ENCODE results near the gene ACOXL.

Gene ACOXL

GRCh38 chr2:111024496-111024895 lies 292.1 kb downstream of the ACOXL start:
- ChIA-PET CTCF (no interaction called here), POLR2A (no interaction called here)
- H3K4me3 ChIP-seq (ENCODE audit: low read depth, low read length) = no peak overlapping the region
- DNase-seq (ENCODE audit: low read depth, low spot score) = no peak
- TF ChIP-seq CTCF (IDR thresholded peaks at IDR 0.05; ENCODE audit: insufficient read depth, low read length, missing control alignments) = no peak

- POLR2A ChIA-PET = no interaction called here
- TF ChIP-seq CTCF (IDR thresholded peaks at IDR 0.05; ENCODE audit: insufficient read depth, low read length, missing control alignments) = no peak
- CTCF ChIA-PET = no interaction called here
- H3K4me3 ChIP-seq (ENCODE audit: low read depth, low read length) = no peak overlapping the region
- no peak for DNase-seq (ENCODE audit: low read depth, low spot score)
Measured at GRCh38 chr2:111025288-111025687, 292.9 kb downstream of the ACOXL start.

DNA sequence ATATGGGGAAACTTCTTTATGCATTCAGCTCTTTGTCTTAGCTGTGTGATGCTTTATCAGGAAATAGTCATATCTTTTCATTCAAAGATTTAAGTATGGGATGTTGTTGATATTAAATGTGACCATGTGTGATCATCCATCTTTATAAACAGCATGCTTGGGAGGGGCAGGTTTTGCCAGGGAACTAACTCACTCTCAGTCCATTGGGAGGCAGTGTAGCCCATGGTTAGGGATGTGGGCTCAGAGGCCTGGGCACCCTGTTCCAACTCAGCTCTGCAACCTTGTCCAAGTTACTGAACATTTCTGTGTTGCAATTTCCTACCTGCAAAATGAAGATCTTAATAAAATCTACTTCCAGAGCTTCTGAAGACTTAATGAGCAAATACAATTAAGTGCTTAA lies 296.3 kb downstream of the ACOXL start:
- DNase-seq (ENCODE audit: low read depth, low spot score) = no peak
- no peak overlapping the region for H3K4me3 ChIP-seq (ENCODE audit: low read depth, low read length)
- no peak for TF ChIP-seq CTCF (IDR thresholded peaks at IDR 0.05; ENCODE audit: insufficient read depth, low read length, missing control alignments)
- ChIA-PET CTCF (no interaction called here), POLR2A (no interaction called here)

GRCh38 chr2:111029181-111029927 lies 297.0 kb downstream of the ACOXL start:
- ChIA-PET CTCF (no interaction called here), POLR2A (no interaction called here)
- DNase-seq (ENCODE audit: low read depth, low spot score) = no peak
- H3K4me3 ChIP-seq (ENCODE audit: low read depth, low read length) = no peak overlapping the region
- TF ChIP-seq CTCF (IDR thresholded peaks at IDR 0.05; ENCODE audit: insufficient read depth, low read length, missing control alignments) = no peak

- H3K4me3 ChIP-seq (ENCODE audit: low read depth, low read length) = no peak overlapping the region
- no peak for TF ChIP-seq CTCF (IDR thresholded peaks at IDR 0.05; ENCODE audit: insufficient read depth, low read length, missing control alignments)
- no peak for DNase-seq (ENCODE audit: low read depth, low spot score)
- CTCF ChIA-PET = interaction anchor here (1.2 kb wide), 1 partner anchor 218 kb away, joined by 3 read pairs; no protein-coding TSS in a partner anchor
- POLR2A ChIA-PET = no interaction called here
Measured at GRCh38 chr2:111030260-111030891, 298.0 kb downstream of the ACOXL start.

- no peak for DNase-seq (ENCODE audit: low read depth, low spot score)
- H3K4me3 ChIP-seq (ENCODE audit: low read depth, low read length) = no peak overlapping the region
- POLR2A ChIA-PET = no interaction called here
- CTCF ChIA-PET = interaction anchor here (1.2 kb wide), 1 partner anchor 219 kb away, joined by 3 read pairs; no protein-coding TSS in a partner anchor
- no peak for TF ChIP-seq CTCF (IDR thresholded peaks at IDR 0.05; ENCODE audit: insufficient read depth, low read length, missing control alignments)
Measured at GRCh38 chr2:111030945-111031344, 298.6 kb downstream of the ACOXL start.

Data from AG04449 (cell line).